NCI-H524 treated with DMSO at 0.1 percent for 48 hours (cell line): ENCODE results near the gene LRRC71.

Source experiments
- DNase-seq: peaks from one replicate; lab custom pipeline; 2025; lab: John Stamatoyannopoulos, UW

Gene LRRC71

GRCh38 chr1:156920233-156921052 lies at the start of gene LRRC71:
TSS of gene LRRC71 (plus strand) at chr1:156920632. CDS start at chr1:156920804, 172 bp downstream.
- no peak for DNase-seq

GRCh38 chr1:156873659-156874058 lies 46.8 kb upstream of the LRRC71 start:
- DNase-seq = no peak

DNA sequence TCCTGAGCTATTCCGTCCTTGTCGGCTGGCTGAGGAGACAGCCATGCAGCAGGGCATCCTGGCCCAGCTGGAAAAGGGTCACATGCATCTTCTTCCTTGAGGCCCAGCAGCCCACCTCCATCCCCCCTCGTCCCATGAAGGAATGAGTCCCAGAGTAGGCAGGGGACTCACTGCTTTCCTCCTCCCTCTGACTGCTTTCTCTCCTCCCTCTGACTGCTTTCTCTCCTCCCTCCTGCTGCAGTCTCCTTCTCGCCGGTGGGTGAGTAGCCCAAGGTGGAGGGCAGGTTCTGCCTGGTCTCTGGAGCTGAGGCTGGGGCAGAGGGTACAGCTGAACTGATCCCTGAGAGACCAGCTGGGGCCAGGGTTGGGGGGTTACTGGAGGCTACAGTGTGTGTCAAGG lies 46.3 kb upstream of the LRRC71 start:
- no peak for DNase-seq

- no peak for DNase-seq
These were observed 45.7 kb upstream of the LRRC71 start for GRCh38 chr1:156874572-156875340.

DNA sequence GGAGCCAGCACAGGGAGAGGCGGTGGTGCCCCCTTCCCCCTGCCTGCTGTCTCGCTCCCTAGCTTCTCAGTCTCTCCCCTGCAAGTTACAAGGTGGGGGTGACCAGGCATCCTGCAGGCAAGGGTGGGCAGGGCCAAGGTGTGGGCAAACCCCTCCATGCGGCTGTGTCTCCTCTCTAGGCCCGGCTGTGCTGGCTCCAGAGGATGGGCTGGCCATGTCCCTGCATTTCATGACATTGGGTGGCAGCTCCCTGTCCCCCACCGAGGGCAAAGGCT lies 45.2 kb upstream of the LRRC71 start:
- no peak for DNase-seq

DNA sequence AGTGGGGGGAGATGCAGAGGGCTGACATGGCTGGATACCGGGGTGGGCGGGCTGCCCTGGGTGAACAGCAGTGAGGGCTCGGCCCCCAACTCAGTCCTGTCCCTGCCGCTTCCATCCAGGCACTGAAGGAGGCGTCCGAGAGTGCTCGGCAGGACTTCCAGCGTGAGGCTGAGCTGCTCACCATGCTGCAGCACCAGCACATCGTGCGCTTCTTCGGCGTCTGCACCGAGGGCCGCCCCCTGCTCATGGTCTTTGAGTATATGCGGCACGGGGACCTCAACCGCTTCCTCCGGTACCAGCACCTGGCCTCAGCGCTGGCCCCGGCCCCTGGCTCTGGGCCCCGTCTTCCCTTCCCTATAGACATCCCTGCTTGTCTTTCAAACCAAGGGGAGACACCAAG lies 44.2 kb upstream of the LRRC71 start:
- no peak for DNase-seq

DNA sequence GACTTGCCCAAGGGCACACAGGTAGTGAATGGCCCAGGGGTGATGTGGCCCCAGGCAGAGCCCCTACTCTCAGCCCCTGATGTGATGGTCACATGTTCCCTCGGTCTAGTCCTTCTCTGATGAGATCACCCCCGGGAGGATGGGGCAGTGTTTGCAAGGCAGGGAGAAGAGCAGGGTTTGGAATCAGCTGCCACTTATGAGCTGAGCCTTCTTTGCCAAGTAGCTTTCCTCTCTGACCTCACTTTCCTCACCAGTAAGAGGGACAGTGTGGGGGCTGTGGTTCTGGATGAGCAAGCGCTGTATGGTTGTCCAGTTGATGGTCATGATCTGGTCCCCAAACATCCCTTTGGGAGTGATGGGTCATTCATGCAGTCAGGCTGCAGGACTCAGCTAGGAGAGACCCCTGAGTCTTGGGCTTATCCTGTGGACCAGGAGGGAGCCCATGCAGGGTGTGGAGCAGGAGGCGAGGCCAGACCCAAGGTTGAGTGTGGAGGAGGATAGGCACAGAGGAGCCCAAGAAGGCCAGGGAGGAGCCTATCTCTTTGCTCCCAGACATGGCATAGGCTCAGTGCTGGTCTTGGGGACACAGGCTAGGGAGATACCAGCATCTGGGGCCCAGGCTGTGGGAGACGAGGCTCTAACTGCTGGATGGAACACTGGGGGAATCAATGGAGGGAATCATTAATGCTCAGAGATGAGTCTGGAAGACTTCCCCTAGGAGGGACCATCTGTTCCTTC lies 42.8 kb upstream of the LRRC71 start:
- no peak for DNase-seq

DNA sequence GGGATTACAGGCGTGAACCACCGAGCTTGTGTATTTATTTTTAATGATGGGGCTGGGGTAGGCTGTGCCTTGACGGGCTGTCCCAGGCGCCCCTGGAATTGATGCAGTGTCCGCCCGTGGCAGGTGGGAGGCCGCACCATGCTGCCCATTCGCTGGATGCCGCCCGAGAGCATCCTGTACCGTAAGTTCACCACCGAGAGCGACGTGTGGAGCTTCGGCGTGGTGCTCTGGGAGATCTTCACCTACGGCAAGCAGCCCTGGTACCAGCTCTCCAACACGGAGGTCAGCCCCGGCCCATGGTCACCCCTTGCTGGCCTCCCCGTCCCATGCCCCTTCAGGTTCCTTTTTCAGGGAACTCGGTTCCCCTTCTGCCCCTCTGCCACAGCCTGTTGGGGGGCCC lies 40.6 kb upstream of the LRRC71 start:
- no peak for DNase-seq

GRCh38 chr1:156880473-156880872 lies 40.0 kb upstream of the LRRC71 start:
- no peak for DNase-seq

DNA sequence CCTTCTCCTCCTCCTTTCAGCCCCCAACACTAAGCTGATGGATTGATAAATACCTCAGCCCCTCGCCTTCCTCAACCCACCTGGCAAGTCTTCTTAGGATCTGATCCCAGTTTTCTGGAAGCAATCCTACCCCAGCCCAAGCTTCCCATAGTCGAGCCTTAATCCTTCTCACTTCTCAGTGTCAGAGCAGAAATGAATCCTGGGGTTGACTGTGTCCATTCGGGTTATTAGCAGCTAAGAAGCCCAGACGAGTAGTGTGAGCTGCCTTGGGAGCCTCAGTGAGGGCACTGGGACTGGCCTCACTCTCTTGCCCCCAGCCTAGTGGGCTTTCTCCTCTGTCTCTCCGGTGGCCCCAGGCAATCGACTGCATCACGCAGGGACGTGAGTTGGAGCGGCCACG lies 39.3 kb upstream of the LRRC71 start:
- DNase-seq = no peak

GRCh38 chr1:156881663-156882062 lies 38.8 kb upstream of the LRRC71 start:
- no peak for DNase-seq

DNA sequence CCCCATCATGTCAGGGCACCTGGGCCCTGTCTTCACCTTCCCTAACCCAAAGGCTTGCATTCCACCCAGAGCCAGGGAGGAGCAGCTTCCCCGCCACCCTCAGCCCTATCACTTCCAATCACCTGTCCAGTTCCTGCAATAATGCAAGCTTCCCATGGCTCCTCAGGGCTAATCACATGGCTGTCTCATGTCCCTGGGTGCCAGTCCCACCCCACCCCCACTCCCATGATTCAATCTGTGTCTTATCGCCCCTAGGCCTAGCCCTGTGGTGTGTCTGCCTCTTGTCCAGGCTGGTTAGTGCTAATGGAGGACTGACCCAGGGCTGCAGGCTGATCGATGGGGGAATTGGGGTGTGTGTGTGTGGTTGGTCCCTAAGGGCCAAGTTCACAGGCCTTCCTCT lies 37.9 kb upstream of the LRRC71 start:
- no peak for DNase-seq

- no peak for DNase-seq
These were observed 36.5 kb upstream of the LRRC71 start for GRCh38 chr1:156883919-156884318.

DNA sequence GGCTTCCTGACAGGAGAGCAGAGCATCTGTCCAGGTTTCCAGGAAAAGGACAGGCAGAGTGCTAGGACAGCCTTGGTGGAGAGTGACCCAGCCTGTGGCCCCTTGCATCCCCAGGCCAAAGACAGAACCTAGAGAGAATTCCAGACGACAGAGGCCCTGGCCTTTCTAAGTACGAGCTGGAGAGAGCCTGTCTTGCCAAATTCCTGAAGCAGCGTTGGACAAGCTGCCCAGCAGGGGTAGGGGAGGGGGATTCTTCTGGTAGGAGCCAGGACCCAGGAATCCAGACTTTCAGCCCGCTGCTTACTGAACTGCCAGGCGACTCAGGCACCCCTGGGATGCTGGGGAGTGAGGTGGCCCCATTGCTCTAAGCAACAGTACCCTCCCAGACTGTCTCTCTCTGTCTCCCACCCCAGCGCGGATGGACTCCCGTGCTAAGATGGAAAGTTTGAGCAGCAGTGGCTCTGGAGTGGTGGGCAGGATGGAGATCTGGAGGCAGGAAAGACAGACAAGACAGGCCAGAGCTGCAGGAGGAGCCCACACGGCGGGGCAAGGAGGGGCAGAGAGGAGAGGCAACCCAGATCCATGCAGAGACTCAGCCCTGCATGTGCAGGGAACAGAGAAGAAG lies 35.8 kb upstream of the LRRC71 start:
- no peak for DNase-seq

GRCh38 chr1:156885314-156885713 lies 35.1 kb upstream of the LRRC71 start:
- DNase-seq = no peak

DNA sequence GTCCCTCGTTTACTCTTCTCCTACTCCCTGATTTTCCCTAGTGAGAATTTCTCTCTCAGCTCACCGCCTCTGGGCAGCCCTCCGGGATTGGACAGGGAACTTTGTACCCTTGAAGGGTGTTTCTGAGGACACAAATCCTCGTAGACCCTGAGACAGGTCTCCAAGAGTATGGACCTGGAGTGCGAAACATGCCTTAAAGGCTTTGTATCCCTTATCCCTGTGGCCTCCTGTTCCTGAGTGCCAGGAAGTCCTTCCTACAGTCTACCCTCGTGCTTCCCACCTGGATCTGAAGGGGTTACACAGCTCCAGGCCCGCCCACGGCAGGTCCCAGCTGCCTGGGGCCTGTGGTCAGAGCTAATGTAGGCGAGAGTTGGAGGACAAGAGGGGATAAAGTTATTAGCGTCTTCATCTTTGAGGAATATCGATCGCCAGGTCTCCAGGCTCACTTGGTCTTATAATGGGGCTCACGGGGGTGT lies 34.5 kb upstream of the LRRC71 start:
- DNase-seq = no peak

GRCh38 chr1:156886583-156887281 lies 33.7 kb upstream of the LRRC71 start:
- no peak for DNase-seq

GRCh38 chr1:156887317-156887716 lies 33.1 kb upstream of the LRRC71 start:
- no peak for DNase-seq

- no peak for DNase-seq
These were observed 32.7 kb upstream of the LRRC71 start for GRCh38 chr1:156887734-156888133.

DNA sequence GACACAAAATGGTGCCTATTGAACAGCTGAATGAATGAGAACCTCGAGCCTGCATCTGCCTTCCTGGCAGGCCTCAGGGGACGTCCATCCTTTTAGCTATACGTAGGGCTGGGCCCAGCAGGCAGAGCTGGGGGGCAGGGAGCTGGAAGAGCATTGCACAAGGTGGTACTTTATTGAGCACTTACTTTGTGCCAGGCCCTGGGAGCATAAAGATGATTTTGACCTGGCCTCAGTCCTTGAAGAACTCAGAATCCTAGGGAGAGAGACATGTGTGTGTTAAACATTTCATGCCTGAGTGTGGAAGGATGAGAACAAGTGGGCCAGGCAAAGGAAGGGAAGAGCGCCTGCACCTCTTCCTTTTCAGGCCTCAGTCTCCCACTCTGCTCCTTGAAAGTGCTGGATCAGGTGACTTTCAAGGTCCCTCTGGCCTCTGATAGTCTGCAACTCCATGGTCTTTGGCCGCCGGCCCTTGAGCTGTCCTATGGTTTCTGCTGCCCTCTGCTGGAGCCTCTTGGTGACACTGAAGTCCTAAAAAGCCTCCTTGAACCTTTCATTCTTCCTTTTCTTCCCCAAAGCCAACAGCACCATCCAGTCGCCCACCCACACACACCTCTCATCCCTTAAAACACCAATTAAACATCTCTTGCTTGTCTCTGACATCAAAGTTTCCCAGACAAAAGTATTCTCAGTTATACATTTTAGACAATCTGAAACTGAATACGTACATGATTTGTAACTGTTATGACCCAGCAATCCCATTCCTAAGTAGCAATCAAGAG lies 30.4 kb upstream of the LRRC71 start:
- peak; percentile 26 for DNase-seq
